NCI-H2081 treated with DMSO at 0.1 percent for 48 hours (cell line): ENCODE data around the gene PLIN1.

Experiments used
- DNase-seq: peaks from one replicate; lab custom pipeline; 2025; lab: John Stamatoyannopoulos, UW

PLIN1 gene

GRCh38 chr15:89652666-89653065, 26.5 kb downstream of the PLIN1 start:
- no peak for DNase-seq

GRCh38 chr15:89652131-89652530, 27.0 kb downstream of the PLIN1 start:
- no peak for DNase-seq

- DNase-seq = no peak
Measured at GRCh38 chr15:89649716-89650115, 29.5 kb downstream of the PLIN1 start.

- no peak for DNase-seq
Measured at GRCh38 chr15:89649013-89649625, 30.0 kb downstream of the PLIN1 start.

GRCh38 chr15:89648106-89649012, 30.8 kb downstream of the PLIN1 start:
- no peak for DNase-seq

GRCh38 chr15:89647191-89647851, 31.8 kb downstream of the PLIN1 start:
- DNase-seq = no peak

GRCh38 chr15:89646416-89647141, 32.6 kb downstream of the PLIN1 start:
- no peak for DNase-seq

- DNase-seq = no peak
Measured at GRCh38 chr15:89645680-89646079, 33.5 kb downstream of the PLIN1 start.

- no peak for DNase-seq
Measured at GRCh38 chr15:89642106-89642505, 37.1 kb downstream of the PLIN1 start.

- no peak for DNase-seq
Measured at GRCh38 chr15:89641053-89641452, 38.1 kb downstream of the PLIN1 start.

GRCh38 chr15:89640245-89640644, 38.9 kb downstream of the PLIN1 start:
- no peak for DNase-seq

- DNase-seq = no peak
Measured at GRCh38 chr15:89633585-89633984, 45.6 kb downstream of the PLIN1 start.

GRCh38 chr15:89632563-89633430, 46.4 kb downstream of the PLIN1 start:
- DNase-seq = no peak

GRCh38 chr15:89631902-89632264, 47.3 kb downstream of the PLIN1 start:
- no peak for DNase-seq

GRCh38 chr15:89630974-89631901, 47.9 kb downstream of the PLIN1 start:
- no peak for DNase-seq

- DNase-seq = no peak
Measured at GRCh38 chr15:89630260-89630659, 48.9 kb downstream of the PLIN1 start.

GRCh38 chr15:89629829-89630228, 49.3 kb downstream of the PLIN1 start:
- no peak for DNase-seq

- no peak for DNase-seq
Measured at GRCh38 chr15:89628806-89629715, 50.1 kb downstream of the PLIN1 start.

GRCh38 chr15:89628301-89628700, 50.9 kb downstream of the PLIN1 start:
- no peak for DNase-seq
